Esophagus muscularis mucosa (tissue), 3 donors: ENCODE measurements around the gene DEDD2.

Experiments used
- POLR2A ChIP-seq: fragments of 450-650 bp; IDR thresholded peaks from one replicate; pipeline ENCODE4 v1.6.1; 2017; ENCODE audit warnings: antibody characterized with exemption, moderate library complexity, mild to moderate bottlenecking, low read depth
- TF ChIP-seq, protein P1 (sequence below), 3 experiments: fragments of 200-600 bp in 2 of 3; fragments of 450-650 bp in 1 of 3; sonication (generic) in 2 of 3; IDR thresholded peaks; one replicate each; pipeline ENCODE4 v1.5.1; 2017 to 2019; ENCODE audit warnings: antibody characterized with exemption in 3 of 3, mild to moderate bottlenecking in 2 of 3, moderate library complexity in 1 of 3

DNA sequence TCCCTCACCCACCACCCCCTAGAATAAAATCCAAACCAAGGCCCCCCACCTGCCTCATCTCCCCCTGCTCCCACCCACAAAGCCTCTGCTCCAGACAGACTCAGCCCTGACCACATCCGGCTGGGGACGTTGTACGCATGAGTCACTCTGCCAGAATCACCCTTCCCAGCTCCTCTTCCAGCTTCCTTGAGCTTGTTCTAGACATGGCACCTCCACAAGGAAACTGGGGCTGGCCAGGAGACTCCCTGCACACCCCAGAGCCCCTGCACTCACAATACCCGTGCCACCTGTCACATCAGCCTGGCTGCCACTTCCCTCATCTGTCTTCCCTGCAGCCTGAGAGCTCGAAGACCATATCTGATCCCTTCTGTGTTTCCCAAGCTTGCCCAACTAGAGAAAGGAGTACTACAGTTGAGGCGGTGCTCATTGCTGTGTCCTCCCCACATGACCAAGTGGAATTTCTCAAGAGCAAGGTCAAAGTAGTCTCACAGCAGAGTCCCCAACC, 9.7 kb downstream of the DEDD2 start:
- TF ChIP-seq, protein P1, sequence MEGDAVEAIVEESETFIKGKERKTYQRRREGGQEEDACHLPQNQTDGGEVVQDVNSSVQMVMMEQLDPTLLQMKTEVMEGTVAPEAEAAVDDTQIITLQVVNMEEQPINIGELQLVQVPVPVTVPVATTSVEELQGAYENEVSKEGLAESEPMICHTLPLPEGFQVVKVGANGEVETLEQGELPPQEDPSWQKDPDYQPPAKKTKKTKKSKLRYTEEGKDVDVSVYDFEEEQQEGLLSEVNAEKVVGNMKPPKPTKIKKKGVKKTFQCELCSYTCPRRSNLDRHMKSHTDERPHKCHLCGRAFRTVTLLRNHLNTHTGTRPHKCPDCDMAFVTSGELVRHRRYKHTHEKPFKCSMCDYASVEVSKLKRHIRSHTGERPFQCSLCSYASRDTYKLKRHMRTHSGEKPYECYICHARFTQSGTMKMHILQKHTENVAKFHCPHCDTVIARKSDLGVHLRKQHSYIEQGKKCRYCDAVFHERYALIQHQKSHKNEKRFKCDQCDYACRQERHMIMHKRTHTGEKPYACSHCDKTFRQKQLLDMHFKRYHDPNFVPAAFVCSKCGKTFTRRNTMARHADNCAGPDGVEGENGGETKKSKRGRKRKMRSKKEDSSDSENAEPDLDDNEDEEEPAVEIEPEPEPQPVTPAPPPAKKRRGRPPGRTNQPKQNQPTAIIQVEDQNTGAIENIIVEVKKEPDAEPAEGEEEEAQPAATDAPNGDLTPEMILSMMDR (IDR thresholded peaks at IDR 0.05): no peak
- TF ChIP-seq POLR2A: no peak
